Tibial artery (tissue), 4 donors: Measurements from ENCODE around the gene TARBP2.

Experiments
- DNase-seq, 2 donors: peaks; one replicate each; pipeline ENCODE4 v3.0.0-alpha.2; 2019
- H3K27ac ChIP-seq, 2 donors: fragments of 200-600 bp; sonication (generic) in 1 of 2; 1 replicate in 1 of 2; 2 replicates in 1 of 2; pipeline ENCODE4 v1.5.1; 2018 to 2019; ENCODE audit warnings: mild to moderate bottlenecking in 1 of 2
- H3K27me3 ChIP-seq, 2 donors: fragments of 200-600 bp; sonication (generic) in 1 of 2; one replicate each; pipeline versions ENCODE4 v1.5.1 to v1.6.0; 2016 to 2019
- H3K36me3 ChIP-seq, 3 donors: fragments of 200-600 bp; sonication (generic) in 2 of 3; one replicate each; pipeline ENCODE4 v1.5.1; 2016 to 2019; ENCODE audit warnings: mild to moderate bottlenecking in 2 of 3
- H3K4me1 ChIP-seq, 4 donors: fragments of 200-600 bp; sonication (generic) in 2 of 4; 1 replicate in 3 of 4; 2 replicates in 1 of 4; pipeline ENCODE4 v1.5.1; 2016 to 2019
- H3K4me3 ChIP-seq, 2 donors: fragments of 200-600 bp; sonication (generic) in 1 of 2; 1 replicate in 1 of 2; 2 replicates in 1 of 2; pipeline ENCODE4 v1.5.1; 2018 to 2019; ENCODE audit warnings: mild to moderate bottlenecking in 2 of 2
- H3K9me3 ChIP-seq, 3 donors: fragments of 200-600 bp; sonication (generic) in 1 of 3; one replicate each; pipeline ENCODE4 v1.5.1; 2016 to 2019
- intact Hi-C: fragments of 100-400 bp; cut with DNase I; formaldehyde crosslinking; loops from one replicate; pipeline ENCODE4 v1.15.0; 2023; ENCODE audit warnings: low total_unique reads
- TF ChIP-seq, protein P1 (sequence below), 2 experiments: fragments of 200-600 bp in 1 of 2; fragments of 450-650 bp in 1 of 2; IDR thresholded peaks; one replicate each; pipeline ENCODE4 v1.5.1; 2017 to 2019; ENCODE audit warnings: antibody characterized with exemption in 2 of 2, mild to moderate bottlenecking in 1 of 2, moderate library complexity in 1 of 2

TARBP2 gene

DNA sequence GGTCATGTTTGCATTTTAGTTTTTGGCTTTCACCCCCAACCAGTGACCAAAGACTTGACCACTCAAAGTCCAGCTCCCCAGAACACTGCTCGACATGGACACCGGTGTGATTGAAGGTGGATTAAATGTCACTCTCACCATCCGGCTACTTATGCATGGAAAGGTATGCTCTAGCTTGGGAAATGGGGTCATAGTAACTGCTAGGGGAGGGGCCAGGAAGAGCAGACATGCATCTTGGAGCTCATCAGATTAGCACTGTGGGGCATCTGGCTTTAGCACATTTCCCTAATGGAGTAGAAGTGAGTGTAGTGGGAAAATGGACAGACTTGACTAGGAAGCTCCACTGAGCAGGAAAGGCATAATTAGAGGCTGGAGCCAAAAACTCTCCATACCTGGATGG is 46.4 kb upstream of the TARBP2 start:
- Histone ChIP-seq H3K27ac (no peak overlapping the region), H3K4me1 (peaks cover 0 to 31% (median 18%) of the 10 kb centered on the region in 4 donors), H3K9me3 (no peaks in the 10 kb centered on the region), H3K27me3 (no peaks in the 10 kb centered on the region), H3K36me3 (peaks cover 54 to 56% (median 56%) of the 10 kb centered on the region in 3 donors), H3K4me3 (no peak overlapping the region)
- intact Hi-C loops = no loop called here
- no peak for DNase-seq
- TF ChIP-seq, protein P1, sequence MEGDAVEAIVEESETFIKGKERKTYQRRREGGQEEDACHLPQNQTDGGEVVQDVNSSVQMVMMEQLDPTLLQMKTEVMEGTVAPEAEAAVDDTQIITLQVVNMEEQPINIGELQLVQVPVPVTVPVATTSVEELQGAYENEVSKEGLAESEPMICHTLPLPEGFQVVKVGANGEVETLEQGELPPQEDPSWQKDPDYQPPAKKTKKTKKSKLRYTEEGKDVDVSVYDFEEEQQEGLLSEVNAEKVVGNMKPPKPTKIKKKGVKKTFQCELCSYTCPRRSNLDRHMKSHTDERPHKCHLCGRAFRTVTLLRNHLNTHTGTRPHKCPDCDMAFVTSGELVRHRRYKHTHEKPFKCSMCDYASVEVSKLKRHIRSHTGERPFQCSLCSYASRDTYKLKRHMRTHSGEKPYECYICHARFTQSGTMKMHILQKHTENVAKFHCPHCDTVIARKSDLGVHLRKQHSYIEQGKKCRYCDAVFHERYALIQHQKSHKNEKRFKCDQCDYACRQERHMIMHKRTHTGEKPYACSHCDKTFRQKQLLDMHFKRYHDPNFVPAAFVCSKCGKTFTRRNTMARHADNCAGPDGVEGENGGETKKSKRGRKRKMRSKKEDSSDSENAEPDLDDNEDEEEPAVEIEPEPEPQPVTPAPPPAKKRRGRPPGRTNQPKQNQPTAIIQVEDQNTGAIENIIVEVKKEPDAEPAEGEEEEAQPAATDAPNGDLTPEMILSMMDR (IDR thresholded peaks at IDR 0.05) = no peak

DNA sequence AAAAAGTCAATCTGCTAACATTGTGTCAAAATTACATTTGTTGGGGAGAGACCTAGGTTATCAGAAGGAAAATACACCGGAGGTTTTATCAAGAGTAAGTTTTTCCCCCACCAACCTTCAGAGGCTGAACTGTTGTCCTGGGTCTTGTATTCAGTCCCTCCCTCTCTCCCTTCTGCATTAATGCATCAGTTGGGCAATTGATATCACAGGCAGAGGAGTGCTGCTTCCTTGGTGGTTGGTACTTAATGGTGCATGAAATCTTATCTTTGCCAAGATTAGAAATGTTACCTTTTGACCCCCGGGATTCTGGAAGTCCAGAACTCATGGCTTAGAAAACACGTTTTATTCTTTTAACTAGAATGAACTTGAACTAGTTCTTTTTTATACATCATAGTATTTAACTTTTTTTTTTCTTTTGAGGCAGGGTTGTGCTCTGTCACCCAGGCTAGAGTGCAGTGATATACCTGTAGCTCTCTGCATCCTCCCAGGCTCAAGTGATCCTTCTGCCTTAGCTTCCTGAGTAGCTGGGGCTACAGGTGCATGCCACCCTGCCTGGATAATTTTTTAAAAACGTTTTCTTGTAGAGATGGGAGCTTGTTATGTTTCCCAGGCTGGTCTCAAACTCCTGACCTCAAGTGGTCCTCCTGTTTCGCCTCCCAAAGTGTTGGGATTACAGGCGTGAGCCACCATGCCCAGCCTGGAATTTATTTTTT is 44.3 kb upstream of the TARBP2 start:
- no peak for DNase-seq
- no peaks in the 10 kb centered on the region for H3K9me3 ChIP-seq
- no peak overlapping the region for H3K4me3 ChIP-seq
- TF ChIP-seq, protein P1 (IDR thresholded peaks at IDR 0.05) = no peak
- H3K36me3 ChIP-seq = peaks cover 75 to 78% (median 77%) of the 10 kb centered on the region in 3 donors
- no peak overlapping the region for H3K27ac ChIP-seq
- peaks cover 0 to 36% (median 21%) of the 10 kb centered on the region in 4 donors for H3K4me1 ChIP-seq
- no peaks in the 10 kb centered on the region for H3K27me3 ChIP-seq
- intact Hi-C loops = no loop called here

DNA sequence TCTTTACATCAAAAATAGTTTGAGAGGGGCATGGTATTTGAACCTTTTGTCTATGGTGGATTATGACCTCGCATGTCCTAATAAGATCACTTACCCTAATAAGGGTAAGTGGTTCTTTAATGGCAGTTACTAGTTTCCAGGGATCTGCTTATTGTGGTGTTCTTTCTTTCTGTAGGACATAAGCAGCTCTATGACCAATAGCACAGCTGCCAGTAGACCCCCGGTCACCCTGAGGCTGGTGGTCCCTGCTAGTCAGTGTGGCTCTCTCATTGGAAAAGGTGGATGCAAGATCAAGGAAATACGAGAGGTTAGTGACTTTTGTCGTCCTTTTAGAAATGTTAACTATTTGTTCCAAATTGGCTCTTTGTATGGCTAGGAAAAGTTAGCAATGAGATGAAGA is 42.0 kb upstream of the TARBP2 start:
- peaks cover 0 to 26% (median 12%) of the 10 kb centered on the region in 4 donors for H3K4me1 ChIP-seq
- peaks cover 98 to 100% (median 100%) of the 10 kb centered on the region in 3 donors for H3K36me3 ChIP-seq
- intact Hi-C loops = no loop called here

DNA sequence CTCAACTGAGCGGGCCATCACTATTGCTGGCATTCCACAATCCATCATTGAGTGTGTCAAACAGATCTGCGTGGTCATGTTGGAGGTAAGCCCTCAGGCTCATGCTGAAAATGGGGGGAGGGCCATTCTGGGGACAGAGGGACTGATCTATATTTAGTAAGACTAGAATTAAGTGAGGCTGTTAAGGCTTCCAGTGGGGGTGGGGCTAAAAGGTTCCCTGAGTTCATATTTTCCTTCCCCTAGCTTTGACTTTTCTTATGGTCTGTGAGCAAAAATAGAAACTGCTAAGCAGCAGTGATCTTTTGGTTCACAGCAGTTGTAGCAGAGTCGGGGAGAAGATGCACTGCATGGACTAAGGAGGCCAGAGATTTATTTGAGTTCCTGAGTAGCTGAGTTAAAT is 40.0 kb upstream of the TARBP2 start:
- Histone ChIP-seq H3K36me3 (peaks cover 99 to 100% (median 100%) of the 10 kb centered on the region in 3 donors), H3K9me3 (no peaks in the 10 kb centered on the region), H3K4me1 (peaks cover 0 to 21% (median 2%) of the 10 kb centered on the region in 4 donors), H3K4me3 (no peak overlapping the region), H3K27ac (no peak overlapping the region), H3K27me3 (no peaks in the 10 kb centered on the region)
- intact Hi-C loops = loop anchor here (10.0 kb wide), 1 partner anchor 874 kb away; no protein-coding TSS in a partner anchor
- no peak for DNase-seq
- TF ChIP-seq, protein P1 (IDR thresholded peaks at IDR 0.05) = no peak

More for the DNA sequence above, 42.0 kb upstream of the TARBP2 start:
- no peak overlapping the region for H3K27ac ChIP-seq
- no peaks in the 10 kb centered on the region for H3K27me3 ChIP-seq
- no peak for DNase-seq
- TF ChIP-seq, protein P1 (IDR thresholded peaks at IDR 0.05) = no peak
- no peaks in the 10 kb centered on the region for H3K9me3 ChIP-seq
- H3K4me3 ChIP-seq = no peak overlapping the region

DNA sequence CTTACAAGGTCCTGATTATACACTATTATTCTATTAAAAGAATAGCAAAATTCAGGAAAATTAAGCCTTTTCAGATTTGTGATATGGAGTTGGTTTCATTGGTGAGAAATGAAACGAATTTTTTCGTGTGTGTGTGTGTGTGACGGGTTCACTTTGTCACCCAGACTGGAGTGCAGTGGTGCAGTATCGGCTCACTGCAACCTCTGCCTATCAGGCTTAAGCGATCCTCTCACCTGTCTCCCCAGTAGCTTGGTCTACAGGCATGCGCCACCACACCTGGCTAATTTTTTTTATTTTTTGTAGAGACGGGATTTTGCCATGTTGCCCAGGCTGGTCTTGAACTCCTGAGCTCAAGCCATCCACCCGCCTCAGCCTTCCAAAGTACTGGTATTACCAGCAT is 39.5 kb upstream of the TARBP2 start:
- H3K36me3 ChIP-seq = peaks cover 99 to 100% (median 100%) of the 10 kb centered on the region in 3 donors
- intact Hi-C loops = loop anchor here (10.0 kb wide), 1 partner anchor 873 kb away; no protein-coding TSS in a partner anchor
- H3K27ac ChIP-seq = no peak overlapping the region

More for the DNA sequence above, 39.5 kb upstream of the TARBP2 start:
- Histone ChIP-seq H3K4me1 (peaks cover 0 to 21% (median 2%) of the 10 kb centered on the region in 4 donors), H3K9me3 (no peaks in the 10 kb centered on the region), H3K27me3 (no peaks in the 10 kb centered on the region), H3K4me3 (no peak overlapping the region)
- TF ChIP-seq, protein P1 (IDR thresholded peaks at IDR 0.05) = no peak
- no peak for DNase-seq
